ENCODE data around the gene BANF2.
"Not testable (repeated sequence)": the region's sequence is repeated elsewhere in the genome, so short reads cannot be mapped to it uniquely, and the experiment has no call there.

Gene BANF2

GRCh38 chr20:17767624-17768023 lies 67.9 kb downstream of the BANF2 start:
- no peak for DNase-seq

GRCh38 chr20:17768271-17768670 lies 68.5 kb downstream of the BANF2 start:
- DNase-seq, result no peak

GRCh38 chr20:17769716-17770115 lies 70.0 kb downstream of the BANF2 start:
- DNase-seq, result not testable (repeated sequence)

GRCh38 chr20:17771206-17772004 lies 71.6 kb downstream of the BANF2 start:
- DNase-seq, result no peak

- no peak for DNase-seq
Observed at GRCh38 chr20:17772005-17772343, 72.2 kb downstream of the BANF2 start.

GRCh38 chr20:17773619-17774018 lies 73.9 kb downstream of the BANF2 start:
- DNase-seq, result no peak

GRCh38 chr20:17775600-17775999 lies 75.8 kb downstream of the BANF2 start:
- DNase-seq, result no peak

- DNase-seq, result no peak
Observed at GRCh38 chr20:17776551-17776950, 76.8 kb downstream of the BANF2 start.

GRCh38 chr20:17779011-17779410 lies 79.2 kb downstream of the BANF2 start:
- not testable (repeated sequence) for DNase-seq

GRCh38 chr20:17782768-17783167 lies 83.0 kb downstream of the BANF2 start:
- DNase-seq, result no peak

GRCh38 chr20:17783671-17784070 lies 83.9 kb downstream of the BANF2 start:
- no peak for DNase-seq

- DNase-seq, result no peak
Observed at GRCh38 chr20:17785007-17785406, 85.2 kb downstream of the BANF2 start.

Measured in stimulated activated CD4-positive, alpha-beta T cell treated with anti-CD3 and anti-CD28 coated beads, Interleukin-2, amount 100 ng/mL, for 24 hours (primary cell).